NCI-H1105 (cell line): ENCODE data around the gene GLCCI1.

Source experiments
- DNase-seq: peaks from one replicate; lab custom pipeline; 2025; lab: John Stamatoyannopoulos, UW

The GLCCI1 gene

DNA sequence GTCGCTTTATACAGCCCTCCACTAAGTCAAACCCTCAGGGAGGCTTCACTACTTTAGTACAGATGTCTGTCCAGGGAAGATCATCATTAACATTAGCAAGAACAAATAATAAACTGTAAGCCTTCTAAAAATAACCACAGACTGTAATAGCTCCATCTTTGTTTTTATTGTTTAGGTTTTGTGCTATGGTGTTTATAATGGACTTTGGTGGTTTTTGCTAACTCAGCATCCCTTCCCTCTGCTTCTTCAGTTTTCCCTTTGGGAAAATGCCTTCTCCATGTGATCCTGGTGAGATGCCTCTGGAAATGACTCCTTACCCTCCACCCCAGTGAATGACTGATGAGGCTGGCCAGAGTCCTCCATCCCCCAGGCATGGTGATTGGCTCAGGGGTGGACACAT is 162.1 kb downstream of the GLCCI1 start:
- DNase-seq, result no peak

- DNase-seq, result no peak
Measured at GRCh38 chr7:8131694-8132605, 163.4 kb downstream of the GLCCI1 start.

- no peak for DNase-seq
Measured at GRCh38 chr7:8133188-8133848, 164.7 kb downstream of the GLCCI1 start.

- DNase-seq, result no peak
Measured at GRCh38 chr7:8134089-8134733, 165.6 kb downstream of the GLCCI1 start.

DNA sequence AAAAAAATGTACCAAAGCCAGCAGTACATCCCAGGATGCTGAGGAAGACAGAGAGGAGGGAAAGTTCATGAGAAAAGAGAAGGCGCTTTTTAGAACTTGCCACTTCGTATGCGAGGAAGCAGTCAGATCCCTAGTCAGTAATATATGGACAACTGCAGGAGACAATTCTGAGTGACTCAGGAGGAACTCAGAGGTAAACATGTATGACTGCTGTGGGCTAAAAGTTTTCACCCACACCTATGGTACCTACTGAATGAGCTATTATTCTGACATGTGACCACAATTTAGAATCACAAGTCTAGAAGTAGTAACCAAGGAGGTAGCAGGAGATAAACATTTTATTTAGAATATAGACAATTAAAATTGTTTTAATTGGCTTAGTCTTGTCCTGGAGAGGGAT is 166.8 kb downstream of the GLCCI1 start:
- DNase-seq, result no peak

DNA sequence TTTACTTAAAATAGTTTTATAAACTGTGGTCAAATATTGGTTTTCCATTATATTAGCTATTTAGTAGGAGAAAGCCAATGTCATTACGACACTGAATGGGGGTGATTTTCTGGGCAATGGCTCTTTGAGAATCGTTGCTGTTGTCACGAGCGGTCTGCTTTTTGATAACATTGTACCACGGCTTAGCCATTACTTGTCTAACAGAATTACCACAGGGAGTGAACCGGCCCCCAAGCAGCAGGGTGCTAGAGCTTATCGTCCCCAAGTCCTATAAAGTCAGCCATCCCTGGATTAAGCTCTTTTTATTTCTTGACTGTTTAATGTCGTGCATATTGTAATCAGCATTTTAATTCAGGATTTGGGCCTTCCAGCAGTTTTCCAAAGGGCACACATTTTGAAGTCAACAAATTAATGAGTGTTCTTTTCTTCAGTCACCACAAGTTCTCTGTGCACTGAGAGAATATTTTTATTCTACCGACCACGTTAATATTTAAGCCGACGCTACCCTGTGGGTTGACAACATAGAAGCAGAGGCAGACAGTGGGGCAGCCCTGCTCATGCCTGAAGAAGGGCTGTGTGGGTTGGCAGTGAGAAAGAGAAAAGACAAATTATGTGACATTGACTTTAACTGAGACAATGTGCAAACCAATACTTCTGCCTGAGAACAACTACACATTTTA is 167.6 kb downstream of the GLCCI1 start:
- DNase-seq, result no peak
